IPS-18a (cell line): ENCODE results near the gene AGPAT4.

ENCODE experiments used
- H3K27ac ChIP-seq: one replicate; pipeline ENCODE4 v1.5.1; 2013; ENCODE audit warnings: low read length
- H3K27me3 ChIP-seq: one replicate; pipeline ENCODE4 v1.6.1; 2013; ENCODE audit warnings: mild to moderate bottlenecking, low read length; ENCODE audit not compliant: control insufficient read depth, insufficient read depth
- H3K36me3 ChIP-seq: one replicate; pipeline ENCODE4 v1.6.1; 2013; ENCODE audit warnings: low read depth, low read length; ENCODE audit not compliant: control insufficient read depth
- H3K4me1 ChIP-seq: one replicate; pipeline ENCODE4 v1.6.1; 2013; ENCODE audit warnings: low read depth, low read length; ENCODE audit not compliant: control insufficient read depth
- H3K4me3 ChIP-seq: one replicate; pipeline ENCODE4 v1.5.1; 2013; ENCODE audit warnings: low read length
- H3K9ac ChIP-seq: one replicate; pipeline ENCODE4 v1.6.1; 2013; ENCODE audit warnings: mild to moderate bottlenecking, low read length, moderate library complexity
- H3K9me3 ChIP-seq: one replicate; pipeline ENCODE4 v1.6.1; 2013; ENCODE audit warnings: low read depth, low read length; ENCODE audit not compliant: control insufficient read depth

The AGPAT4 gene

GRCh38 chr6:161139766-161140553, 133.9 kb downstream of the AGPAT4 start:
- Histone ChIP-seq H3K4me1 (no peaks in the 10 kb centered on the region), H3K9me3 (no peaks in the 10 kb centered on the region), H3K9ac (no peak overlapping the region)

GRCh38 chr6:161139304-161139765, 134.5 kb downstream of the AGPAT4 start:
- no peak overlapping the region for H3K27ac ChIP-seq
- H3K27me3 ChIP-seq: no peaks in the 10 kb centered on the region
- peaks cover 33% of the 10 kb centered on the region for H3K36me3 ChIP-seq
- H3K9me3 ChIP-seq: no peaks in the 10 kb centered on the region
- H3K9ac ChIP-seq: no peak overlapping the region
- no peak overlapping the region for H3K4me3 ChIP-seq
- no peaks in the 10 kb centered on the region for H3K4me1 ChIP-seq

More at GRCh38 chr6:161139766-161140553, 133.9 kb downstream of the AGPAT4 start:
- H3K27ac ChIP-seq: no peak overlapping the region
- no peaks in the 10 kb centered on the region for H3K27me3 ChIP-seq
- peaks cover 31% of the 10 kb centered on the region for H3K36me3 ChIP-seq
- no peak overlapping the region for H3K4me3 ChIP-seq

- Histone ChIP-seq H3K9ac (no peak overlapping the region), H3K4me3 (no peak overlapping the region), H3K27ac (no peak overlapping the region), H3K4me1 (no peaks in the 10 kb centered on the region), H3K36me3 (peaks cover 31% of the 10 kb centered on the region), H3K27me3 (no peaks in the 10 kb centered on the region), H3K9me3 (no peaks in the 10 kb centered on the region)
Measured at GRCh38 chr6:161138543-161139303, 135.1 kb downstream of the AGPAT4 start.

GRCh38 chr6:161137839-161138542, 135.9 kb downstream of the AGPAT4 start:
- Histone ChIP-seq H3K9me3 (no peaks in the 10 kb centered on the region), H3K4me3 (no peak overlapping the region), H3K27ac (no peak overlapping the region), H3K9ac (no peak overlapping the region), H3K27me3 (no peaks in the 10 kb centered on the region), H3K4me1 (no peaks in the 10 kb centered on the region), H3K36me3 (peaks cover 23% of the 10 kb centered on the region)

- H3K4me1 ChIP-seq: no peaks in the 10 kb centered on the region
- no peak overlapping the region for H3K4me3 ChIP-seq
- no peaks in the 10 kb centered on the region for H3K9me3 ChIP-seq
- H3K36me3 ChIP-seq: peaks cover 23% of the 10 kb centered on the region
- no peak overlapping the region for H3K27ac ChIP-seq
- no peaks in the 10 kb centered on the region for H3K27me3 ChIP-seq
- no peak overlapping the region for H3K9ac ChIP-seq
Measured at GRCh38 chr6:161137320-161137719, 136.5 kb downstream of the AGPAT4 start.

- Histone ChIP-seq H3K4me1 (no peaks in the 10 kb centered on the region), H3K4me3 (no peak overlapping the region), H3K9me3 (no peaks in the 10 kb centered on the region), H3K9ac (no peak overlapping the region), H3K36me3 (peaks cover 27% of the 10 kb centered on the region), H3K27ac (no peak overlapping the region), H3K27me3 (no peaks in the 10 kb centered on the region)
Measured at GRCh38 chr6:161136655-161137054, 137.2 kb downstream of the AGPAT4 start.

GRCh38 chr6:161135695-161136591, 137.9 kb downstream of the AGPAT4 start:
- Histone ChIP-seq H3K4me1 (no peaks in the 10 kb centered on the region), H3K9me3 (no peaks in the 10 kb centered on the region), H3K36me3 (peaks cover 28% of the 10 kb centered on the region), H3K9ac (no peak overlapping the region), H3K27ac (no peak overlapping the region), H3K27me3 (no peaks in the 10 kb centered on the region), H3K4me3 (no peak overlapping the region)

GRCh38 chr6:161134550-161135298, 139.1 kb downstream of the AGPAT4 start:
- H3K27ac ChIP-seq: no peak overlapping the region
- H3K9me3 ChIP-seq: no peaks in the 10 kb centered on the region
- H3K36me3 ChIP-seq: peaks cover 28% of the 10 kb centered on the region
- no peak overlapping the region for H3K9ac ChIP-seq
- no peak overlapping the region for H3K4me3 ChIP-seq
- H3K4me1 ChIP-seq: no peaks in the 10 kb centered on the region
- no peaks in the 10 kb centered on the region for H3K27me3 ChIP-seq

GRCh38 chr6:161133963-161134362, 139.9 kb downstream of the AGPAT4 start:
- H3K27ac ChIP-seq: no peak overlapping the region
- H3K4me3 ChIP-seq: no peak overlapping the region
- H3K27me3 ChIP-seq: no peaks in the 10 kb centered on the region
- no peaks in the 10 kb centered on the region for H3K9me3 ChIP-seq
- no peaks in the 10 kb centered on the region for H3K4me1 ChIP-seq
- peaks cover 28% of the 10 kb centered on the region for H3K36me3 ChIP-seq
- no peak overlapping the region for H3K9ac ChIP-seq

- Histone ChIP-seq H3K9ac (no peak overlapping the region), H3K27me3 (no peaks in the 10 kb centered on the region), H3K27ac (no peak overlapping the region), H3K9me3 (peaks cover 3% of the 10 kb centered on the region), H3K4me3 (no peak overlapping the region), H3K4me1 (no peaks in the 10 kb centered on the region), H3K36me3 (peaks cover 23% of the 10 kb centered on the region)
Measured at GRCh38 chr6:161132384-161132783, 141.5 kb downstream of the AGPAT4 start.
